GM12875 (cell line): Measurements from ENCODE around the gene NKX2-4.

Experiments used
- H3K4me3 ChIP-seq: one replicate; pipeline ENCODE4 v1.5.1; 2011; ENCODE audit warnings: low read depth, low read length, control low read depth
- CTCF ChIP-seq: IDR thresholded peaks from 2 replicates; pipeline ENCODE4 v1.5.1; 2011; ENCODE audit warnings: low read depth, mild to moderate bottlenecking, control low read depth, inconsistent platforms, low read length, moderate library complexity, borderline replicate concordance; ENCODE audit not compliant: insufficient read depth

The NKX2-4 gene

GRCh38 chr20:21397341-21398108, at the start of gene NKX2-4:
Gene NKX2-4 (minus strand): TSS chr20:21397526. CDS start chr20:21397399, 127 bp downstream.
- no peak within 1 kb of the TSS for H3K4me3 ChIP-seq

GRCh38 chr20:21437816-21438215, 40.5 kb upstream of the NKX2-4 start:
- H3K4me3 ChIP-seq, result no peak overlapping the region
- TF ChIP-seq CTCF, result no peak

More at GRCh38 chr20:21397341-21398108, at the start of gene NKX2-4:
- TF ChIP-seq CTCF, result no peak

- TF ChIP-seq CTCF, result no peak
- no peak overlapping the region for H3K4me3 ChIP-seq
These were observed 39.9 kb upstream of the NKX2-4 start for GRCh38 chr20:21437248-21437647.

- H3K4me3 ChIP-seq, result no peak overlapping the region
These were observed 38.9 kb upstream of the NKX2-4 start for GRCh38 chr20:21436205-21436604.

GRCh38 chr20:21435576-21435975, 38.2 kb upstream of the NKX2-4 start:
- TF ChIP-seq CTCF, result no peak
- H3K4me3 ChIP-seq, result no peak overlapping the region

More at GRCh38 chr20:21436205-21436604, 38.9 kb upstream of the NKX2-4 start:
- no peak for TF ChIP-seq CTCF

GRCh38 chr20:21433329-21433890, 36.1 kb upstream of the NKX2-4 start:
- no peak for TF ChIP-seq CTCF
- no peak overlapping the region for H3K4me3 ChIP-seq

GRCh38 chr20:21432911-21433310, 35.6 kb upstream of the NKX2-4 start:
- H3K4me3 ChIP-seq, result no peak overlapping the region
- no peak for TF ChIP-seq CTCF
